HG03432 (cell line): Measurements from ENCODE around the gene NOPCHAP1.
A peak's percentile ranks its signal among the peaks of the same experiment; 100 is the strongest.
"Not testable (repeated sequence)": the region's sequence is repeated elsewhere in the genome, so short reads cannot be mapped to it uniquely, and the experiment has no call there.

Experiments
- ATAC-seq: cut with Tn5 transposase; IDR thresholded peaks from one replicate; pipeline ENCODE4 v1.9.1; 2021; ENCODE audit warnings: mild to moderate bottlenecking, moderate library complexity; ENCODE audit not compliant: unreplicated experiment

Gene NOPCHAP1, protein sequence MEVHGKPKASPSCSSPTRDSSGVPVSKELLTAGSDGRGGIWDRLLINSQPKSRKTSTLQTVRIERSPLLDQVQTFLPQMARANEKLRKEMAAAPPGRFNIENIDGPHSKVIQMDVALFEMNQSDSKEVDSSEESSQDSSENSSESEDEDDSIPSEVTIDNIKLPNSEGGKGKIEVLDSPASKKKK

DNA sequence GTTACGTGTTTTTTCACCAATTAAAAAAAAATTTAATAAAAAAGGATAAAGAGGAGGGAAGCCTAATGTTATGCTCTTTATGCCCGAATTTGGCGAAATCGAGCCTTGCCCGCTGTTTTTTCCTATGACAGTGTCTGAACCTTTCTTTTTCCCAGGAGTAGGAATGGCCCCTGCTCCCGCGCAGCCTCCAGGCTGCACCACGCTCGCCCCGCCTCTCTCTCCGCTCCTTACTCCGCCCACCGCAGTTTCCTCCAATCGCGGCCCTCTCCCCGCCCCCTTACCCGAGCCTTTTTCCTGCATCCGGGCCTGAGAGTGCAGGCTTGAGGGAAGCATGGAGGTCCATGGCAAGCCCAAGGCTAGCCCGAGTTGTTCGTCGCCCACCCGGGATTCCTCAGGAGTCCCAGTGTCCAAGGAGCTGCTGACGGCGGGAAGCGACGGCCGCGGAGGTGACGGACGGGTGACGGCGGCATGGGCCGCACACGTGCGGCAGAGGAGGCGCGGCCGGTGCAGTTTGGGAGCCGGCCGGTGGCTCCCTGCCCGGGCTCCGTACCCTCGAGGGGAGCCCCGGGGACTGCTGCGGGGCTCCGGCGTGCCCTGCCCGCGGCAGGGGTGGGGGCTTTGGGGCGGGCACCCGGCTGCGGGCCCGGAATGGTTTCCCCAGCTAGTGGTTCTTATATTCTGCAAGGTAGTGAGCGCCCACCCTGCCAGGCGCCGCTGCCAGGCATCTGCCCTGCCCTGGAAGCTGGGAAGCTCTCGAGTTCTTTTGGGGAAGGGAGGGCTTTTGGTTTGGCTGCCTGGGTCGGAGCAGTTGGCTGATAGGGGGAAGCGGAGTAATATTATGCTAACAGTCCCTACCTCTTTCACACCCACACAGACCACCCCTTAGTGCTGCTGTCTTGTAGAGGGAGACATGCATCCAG lies at the start of gene NOPCHAP1:
Gene NOPCHAP1, plus strand, starts transcription at position 295 of the 920 bp plus-strand sequence. Its CDS starts 37 bp downstream, at position 332.
- peak; percentile 99 for ATAC-seq

DNA sequence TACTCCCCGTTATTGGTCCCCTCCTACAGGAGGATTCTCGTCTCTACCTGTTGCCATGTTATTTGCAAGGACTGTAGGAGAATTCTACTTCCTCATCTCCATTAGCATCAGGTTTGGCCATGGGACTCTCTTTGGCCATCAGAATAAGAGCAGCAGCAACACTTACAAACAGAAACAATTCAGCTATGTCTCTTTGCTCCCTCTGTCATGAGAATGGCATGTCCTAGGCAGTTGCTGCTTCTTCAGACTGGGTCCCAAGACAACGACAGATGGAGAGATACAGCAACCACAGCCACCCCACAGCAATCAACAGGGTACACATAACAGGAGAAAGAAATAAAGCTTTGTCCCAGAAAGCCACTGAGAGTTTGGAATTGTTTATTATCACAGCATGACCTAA lies 47.7 kb upstream of the NOPCHAP1 start:
- ATAC-seq: no peak

DNA sequence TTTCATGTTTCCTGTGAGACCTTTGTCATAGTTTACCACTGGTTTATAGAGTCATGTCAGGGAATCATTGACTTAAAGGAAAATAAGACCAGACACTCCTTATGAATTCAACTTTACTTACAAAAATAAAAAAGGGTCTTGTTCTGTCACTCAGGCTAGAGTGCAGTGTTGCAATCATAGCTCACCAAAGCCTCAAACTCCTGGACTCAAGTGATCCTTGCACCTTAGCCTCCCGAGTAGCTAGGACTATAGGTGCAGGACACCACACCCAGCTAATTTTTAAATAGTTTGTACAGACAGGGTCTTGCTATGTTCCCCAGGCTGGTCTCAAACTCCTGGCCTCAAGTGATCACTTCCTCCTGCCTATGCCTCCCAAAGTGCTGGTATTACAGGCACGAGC lies 47.0 kb upstream of the NOPCHAP1 start:
- no peak for ATAC-seq

DNA sequence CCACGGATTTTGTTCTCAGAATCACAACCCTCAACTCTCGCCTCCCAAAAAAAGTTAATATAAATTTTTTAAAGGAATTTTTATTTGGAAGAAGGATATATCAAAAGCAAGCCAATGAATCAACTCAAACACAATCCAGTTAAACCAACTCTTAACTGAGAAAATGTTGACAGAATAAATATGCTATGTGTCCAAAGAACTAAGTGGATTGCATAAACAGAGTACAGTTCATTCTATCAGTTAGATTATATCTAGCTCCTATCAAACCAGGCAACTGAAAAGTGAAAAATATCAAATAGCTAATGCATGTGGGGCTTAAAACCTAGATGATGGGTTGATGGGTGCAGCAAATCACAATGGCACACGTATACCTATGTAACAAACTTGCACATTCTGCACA lies 44.7 kb upstream of the NOPCHAP1 start:
- no peak for ATAC-seq

DNA sequence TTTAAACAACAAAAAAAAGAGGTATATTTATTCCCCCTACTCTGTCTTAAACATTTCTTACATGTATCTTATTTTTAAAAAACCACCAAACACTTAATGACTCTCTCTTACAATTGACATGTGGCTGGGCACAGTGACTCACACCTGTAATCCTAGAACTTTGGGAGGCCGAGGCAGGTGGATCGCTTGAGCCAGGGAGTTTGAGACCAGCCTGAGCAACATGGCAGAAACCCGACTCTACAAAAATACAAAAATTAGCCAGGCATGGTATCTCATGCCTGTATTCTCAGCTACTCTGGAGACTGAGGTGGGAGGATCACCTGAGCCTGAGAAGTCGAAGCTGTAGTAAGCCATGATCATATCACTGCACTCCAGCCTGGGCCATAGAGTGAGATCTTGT lies 44.0 kb upstream of the NOPCHAP1 start:
- ATAC-seq: no peak

DNA sequence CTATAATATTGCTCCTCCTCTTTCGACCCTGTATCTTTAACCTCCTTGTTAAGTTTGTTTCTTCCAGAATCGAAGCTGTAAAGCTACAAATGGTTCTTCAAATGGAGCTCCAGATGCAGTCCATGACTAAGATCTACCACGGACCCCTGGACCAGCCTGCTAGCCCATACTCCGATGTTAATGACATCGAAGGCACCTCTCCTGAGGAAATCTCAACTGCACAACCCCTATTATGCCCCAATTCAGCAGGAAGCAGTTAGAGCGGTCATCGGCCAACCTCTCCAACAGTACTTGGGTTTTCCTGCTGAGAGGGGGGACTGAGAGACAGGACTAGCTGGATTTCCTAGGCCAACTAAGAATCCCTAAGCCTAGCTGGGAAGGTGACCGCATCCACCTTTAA lies 42.7 kb upstream of the NOPCHAP1 start:
- not testable (repeated sequence) for ATAC-seq

DNA sequence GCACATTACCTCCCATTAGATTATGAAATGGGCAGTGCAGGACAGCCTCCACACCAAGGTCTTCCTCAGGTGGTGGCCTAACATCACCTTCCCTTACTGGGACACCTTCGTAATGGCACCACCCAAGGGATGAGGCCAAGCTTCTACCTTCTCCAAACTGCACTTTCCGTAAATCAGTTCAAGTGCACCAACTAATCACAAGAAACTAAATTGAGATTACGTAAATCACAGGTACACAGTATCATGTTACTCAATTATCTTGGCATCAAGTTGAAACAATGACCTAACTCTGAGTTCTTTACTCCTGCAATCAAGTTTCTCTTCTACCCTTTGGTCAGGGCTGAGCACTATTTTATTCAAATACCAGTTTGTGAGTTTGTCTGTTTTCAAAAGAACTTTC lies 41.9 kb upstream of the NOPCHAP1 start:
- ATAC-seq: no peak

DNA sequence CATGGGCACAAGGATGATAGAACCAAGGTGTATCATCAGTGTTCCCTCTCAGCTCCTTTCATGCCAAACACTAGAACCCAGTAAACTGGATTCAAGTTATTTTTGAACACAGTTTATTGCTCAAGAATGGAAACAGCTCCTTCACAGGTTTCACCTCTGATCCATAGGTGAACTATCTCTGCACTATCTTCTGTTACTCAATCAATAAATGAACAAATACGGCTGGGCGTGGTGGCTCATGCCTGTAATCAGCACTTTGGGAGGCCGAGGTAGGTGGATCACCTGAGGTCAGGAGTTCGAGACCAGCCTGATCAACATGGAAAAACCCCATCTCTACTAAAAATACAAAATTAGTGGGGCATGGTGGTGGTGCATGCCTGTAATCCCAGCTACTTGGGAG lies 37.4 kb upstream of the NOPCHAP1 start:
- not testable (repeated sequence) for ATAC-seq

DNA sequence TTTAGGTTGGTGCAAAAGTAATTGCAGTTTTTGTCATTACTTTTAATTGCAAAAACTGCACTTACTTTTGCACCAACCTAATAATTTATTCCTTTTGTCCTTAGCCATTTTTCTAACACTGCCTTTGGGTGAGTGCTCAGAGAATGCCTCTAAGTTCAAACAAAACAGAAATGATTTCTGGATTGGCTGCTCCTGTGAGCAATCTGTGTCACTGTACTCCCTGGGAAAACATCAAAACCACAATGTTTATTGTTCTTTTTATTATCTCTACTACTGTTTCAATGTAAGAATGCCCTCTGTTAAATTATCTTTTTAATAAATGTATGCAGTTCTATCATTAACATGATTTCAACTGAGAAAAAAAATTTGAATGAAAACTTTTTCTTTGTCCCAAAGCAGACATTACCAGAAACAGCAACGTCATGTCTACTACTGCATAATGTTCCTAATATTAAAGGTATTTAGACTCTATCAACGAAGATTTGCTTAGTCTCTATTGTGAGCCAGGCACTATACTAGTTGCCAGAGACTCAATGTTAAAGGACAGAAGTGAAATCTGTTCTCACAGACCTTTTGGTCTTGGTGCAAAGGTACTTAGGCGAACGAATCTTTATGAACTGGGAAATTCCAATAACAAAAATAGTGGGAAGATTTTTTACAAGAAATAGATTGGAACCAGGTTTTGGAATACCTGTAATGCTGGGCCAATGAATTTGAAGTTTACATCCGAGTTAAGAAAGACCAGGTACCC lies 34.2 kb upstream of the NOPCHAP1 start:
- ATAC-seq: no peak

DNA sequence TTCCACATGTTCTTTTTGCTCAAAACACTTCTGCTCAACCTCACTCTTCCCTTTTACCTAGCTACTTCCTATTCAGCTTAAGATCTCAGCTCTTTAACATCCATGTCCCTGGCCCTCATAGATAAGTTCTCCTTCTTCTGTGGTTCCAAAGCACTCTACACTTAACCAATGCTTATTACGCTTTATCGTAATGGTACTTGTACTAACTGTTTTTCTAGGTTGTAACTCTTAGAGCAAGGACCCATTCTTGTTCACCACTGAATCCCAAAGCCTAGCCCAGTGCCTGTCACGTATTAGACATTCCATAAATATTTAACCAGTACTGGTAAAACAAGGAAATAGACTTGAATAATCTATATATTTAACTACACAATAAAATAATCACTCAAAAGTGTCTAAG lies 33.3 kb upstream of the NOPCHAP1 start:
- ATAC-seq: no peak

DNA sequence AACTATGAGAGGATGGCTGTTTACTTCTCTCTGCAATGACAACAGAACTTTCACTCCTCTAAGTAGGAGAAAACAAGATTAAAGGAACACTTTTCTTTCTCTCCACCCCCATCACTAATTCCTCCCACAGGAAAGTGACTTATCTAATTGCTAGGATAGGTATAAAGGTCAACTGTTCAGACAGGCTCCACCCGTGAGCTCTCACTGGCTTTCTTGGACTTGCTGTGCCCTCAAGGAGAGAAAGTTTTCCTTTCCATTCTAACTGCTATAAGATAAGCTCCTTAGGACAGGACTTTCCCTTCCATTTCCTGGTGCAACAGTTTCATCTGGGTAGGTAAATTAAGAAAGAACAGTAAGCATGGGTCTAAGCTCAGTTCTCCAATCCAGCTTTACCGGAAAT lies 32.8 kb upstream of the NOPCHAP1 start:
- ATAC-seq: no peak

DNA sequence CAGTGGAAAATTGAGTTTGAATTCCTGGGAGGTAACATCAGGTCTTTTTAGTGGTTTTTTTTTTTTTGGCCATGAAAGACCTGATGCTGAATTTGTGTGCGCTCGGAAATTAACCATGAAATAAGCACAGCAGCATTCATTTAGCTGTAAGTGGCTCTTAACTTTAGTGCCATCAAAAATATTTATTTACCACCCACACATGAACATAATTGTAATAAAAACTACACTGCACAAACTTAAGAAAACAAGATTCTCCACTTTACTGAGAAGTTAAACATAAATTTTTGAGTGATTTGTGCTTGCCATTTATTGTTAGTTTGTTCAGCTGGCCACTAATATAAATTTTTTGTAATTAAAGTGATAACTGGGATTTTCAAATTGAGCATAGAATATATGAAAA lies 30.4 kb upstream of the NOPCHAP1 start:
- no peak for ATAC-seq

DNA sequence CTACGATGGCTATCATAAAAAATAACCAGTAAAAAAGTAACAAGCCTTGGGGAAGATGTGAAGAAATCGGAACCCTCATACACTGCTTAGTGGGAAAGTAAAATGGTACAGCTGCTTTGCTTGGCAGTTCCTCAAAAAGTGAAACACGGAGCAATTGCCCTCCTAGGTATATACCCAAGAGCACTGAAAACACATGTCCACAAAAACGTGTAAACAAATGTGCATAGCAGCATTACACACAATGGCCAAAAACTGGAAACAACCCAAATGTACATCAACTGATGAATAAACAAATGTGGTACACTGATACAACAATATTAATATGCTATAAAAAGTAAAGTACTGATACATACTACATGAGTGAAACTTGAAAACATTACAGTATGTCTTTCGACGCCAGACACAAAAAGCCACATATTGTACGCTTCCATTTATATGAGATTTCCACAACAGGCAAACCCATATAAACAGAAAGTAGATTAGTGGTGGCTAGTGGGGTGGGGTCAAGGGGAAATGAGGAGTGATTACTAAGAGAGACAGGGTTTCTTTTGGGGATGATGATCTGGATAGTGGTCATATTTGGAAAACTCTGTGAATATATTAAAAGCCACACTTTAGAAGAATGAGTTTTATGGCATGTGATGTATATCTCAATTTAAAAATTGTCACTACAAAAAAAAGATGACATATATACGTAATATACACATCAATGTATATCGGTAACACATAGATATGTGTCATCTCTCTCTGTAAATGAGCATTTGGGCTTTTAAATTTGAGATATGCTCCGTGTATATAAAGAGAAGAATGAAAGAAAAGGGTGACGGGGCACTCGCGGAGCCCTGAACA lies 29.0 kb upstream of the NOPCHAP1 start:
- no peak for ATAC-seq

DNA sequence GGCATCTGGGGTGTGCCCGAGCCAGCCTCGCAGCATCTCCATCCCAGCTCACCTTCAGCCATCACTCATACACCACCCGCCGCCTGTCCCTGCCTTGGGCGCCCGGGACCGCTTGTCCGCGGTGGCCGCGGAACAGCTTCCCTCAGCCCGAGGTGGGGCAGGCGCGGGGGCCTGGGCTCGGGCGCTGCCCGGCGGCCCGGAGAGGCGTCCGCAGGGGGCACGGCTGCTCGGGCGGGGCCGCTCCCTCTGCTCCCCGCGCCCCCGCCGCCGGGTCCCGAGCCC lies 28.5 kb upstream of the NOPCHAP1 start:
- ATAC-seq: peak; percentile 35

DNA sequence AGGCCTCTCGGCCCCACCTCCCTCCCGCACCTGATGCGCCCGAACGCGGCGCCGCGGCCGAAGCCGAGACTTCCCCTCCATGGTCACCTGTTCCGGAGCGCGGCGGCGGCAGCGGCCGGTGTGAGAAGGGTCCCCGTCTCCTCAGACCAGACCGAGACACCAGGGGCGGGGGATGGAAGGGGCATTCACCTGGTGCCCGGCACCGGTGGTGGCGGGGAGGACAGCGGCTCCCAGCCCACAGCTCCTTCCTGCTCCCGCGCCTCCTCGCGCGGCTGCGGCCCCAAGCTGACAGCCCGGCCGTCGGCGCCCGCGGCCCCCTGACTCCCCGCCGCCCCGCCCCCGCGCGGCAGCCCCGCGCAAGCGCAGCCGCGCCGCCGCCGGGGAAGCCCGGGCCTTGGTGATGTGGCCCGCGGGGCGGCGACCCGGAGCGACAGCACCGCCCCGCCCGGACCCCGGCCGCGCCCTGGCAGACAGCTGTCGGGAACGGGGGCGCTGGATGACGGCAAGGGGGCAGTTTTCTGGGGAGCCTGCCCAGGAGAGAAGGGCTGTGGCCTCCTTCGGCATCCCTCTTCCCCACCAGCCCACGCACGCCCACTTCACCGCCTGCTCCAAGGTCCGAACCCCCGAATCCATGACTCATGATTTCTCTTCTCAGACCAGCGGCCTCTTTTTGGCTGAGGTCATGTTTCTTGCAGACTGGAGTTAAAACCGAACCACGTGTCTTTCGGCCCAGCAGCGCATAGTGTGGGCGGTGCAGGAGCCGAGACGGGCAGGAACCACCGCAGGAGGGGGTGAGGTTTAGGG lies 27.9 kb upstream of the NOPCHAP1 start, which contains the start of gene SLC41A2:
Gene SLC41A2, minus strand, starts transcription at position 290 of the 804 bp plus-strand sequence. CDS start 29,763 bp downstream, outside the sequence.
- peak; percentile 85 for ATAC-seq

DNA sequence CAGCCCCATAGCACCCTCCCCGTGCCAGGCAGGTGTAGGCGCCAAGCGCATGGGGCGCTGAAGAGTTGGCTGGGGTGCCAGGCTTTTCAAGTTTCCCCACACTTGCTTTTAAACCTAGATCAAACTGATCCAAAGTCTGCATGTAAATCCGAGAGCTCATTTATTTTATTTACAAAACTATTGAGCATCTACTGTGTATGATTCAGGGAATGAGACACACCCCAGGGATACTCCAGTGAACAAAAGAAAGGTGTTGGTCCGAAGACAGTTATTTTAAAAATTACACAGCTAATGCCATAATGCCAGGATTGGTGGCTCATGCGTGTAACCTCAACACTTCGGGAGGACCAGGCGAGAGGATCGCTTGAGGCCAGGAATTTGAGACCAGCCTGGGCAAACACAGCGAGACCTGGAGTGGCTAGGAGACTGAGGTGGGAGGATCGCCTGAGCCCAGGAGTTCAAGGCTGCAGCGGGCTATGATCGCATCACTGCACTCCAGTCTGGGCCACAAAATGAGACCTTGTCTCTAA lies 27.2 kb upstream of the NOPCHAP1 start:
- no peak for ATAC-seq

DNA sequence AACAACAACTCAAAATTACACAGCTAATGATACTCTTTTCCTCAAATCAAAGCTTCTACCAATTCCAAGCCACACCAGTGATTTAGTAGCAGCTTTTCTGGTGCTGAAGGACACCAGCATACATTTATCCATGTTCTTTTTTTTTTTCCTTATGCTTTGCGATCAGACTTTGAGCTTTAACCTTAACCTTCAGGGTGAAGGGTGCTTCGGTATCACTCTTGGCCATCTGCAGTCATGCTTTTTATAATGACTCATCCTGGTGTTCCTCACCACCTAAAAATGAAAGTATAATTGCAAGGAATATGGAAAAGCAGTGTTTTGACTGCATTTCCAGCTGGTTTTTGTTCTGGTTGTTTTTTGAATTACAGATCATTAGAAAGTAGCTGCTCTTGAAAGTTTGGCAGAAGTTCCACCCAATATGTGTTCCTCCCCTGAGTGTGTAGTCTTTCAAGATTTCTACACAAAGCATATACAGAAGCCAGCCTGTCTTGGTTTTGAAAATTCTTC lies 26.7 kb upstream of the NOPCHAP1 start:
- ATAC-seq: no peak

DNA sequence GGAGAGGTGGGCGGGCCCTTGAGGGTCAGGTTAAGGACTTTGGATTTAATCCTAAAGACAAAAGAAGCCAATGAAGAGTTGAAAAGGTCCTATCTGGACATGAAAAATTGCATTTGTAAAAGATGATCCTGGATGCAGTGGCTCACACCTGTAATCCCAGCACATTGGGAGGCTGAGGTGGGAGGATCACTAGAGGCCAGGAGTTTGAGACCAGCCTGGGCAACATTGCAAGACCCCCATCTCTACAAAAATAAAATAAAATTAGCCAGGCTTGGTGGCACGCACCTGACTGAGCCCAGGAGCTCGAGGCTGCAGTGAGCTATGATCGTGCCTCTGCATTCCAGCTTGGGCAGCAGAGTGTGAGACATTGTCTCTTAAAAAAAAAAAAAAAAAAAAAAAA lies 25.7 kb upstream of the NOPCHAP1 start:
- ATAC-seq: no peak

DNA sequence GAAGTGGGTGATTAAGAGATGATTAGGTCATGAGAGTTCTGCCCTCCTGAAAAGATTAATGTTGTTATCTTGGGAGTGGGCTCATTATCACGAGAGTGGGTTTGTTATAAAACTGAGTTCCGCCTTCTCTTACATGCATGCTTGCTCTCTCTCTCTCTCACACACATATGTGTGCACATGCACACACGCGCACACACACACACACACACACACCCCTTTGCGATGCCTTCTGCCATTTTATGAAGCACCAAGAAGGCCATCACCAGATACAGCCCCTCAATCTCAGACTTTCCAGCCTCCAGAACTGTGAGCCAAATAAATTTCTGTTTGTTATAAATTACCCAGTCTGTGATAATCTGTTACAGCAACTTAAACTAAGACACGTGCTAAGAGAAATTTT lies 22.4 kb upstream of the NOPCHAP1 start:
- ATAC-seq: no peak
